ENCODE data around the gene NOXO1.

Gene NOXO1

DNA sequence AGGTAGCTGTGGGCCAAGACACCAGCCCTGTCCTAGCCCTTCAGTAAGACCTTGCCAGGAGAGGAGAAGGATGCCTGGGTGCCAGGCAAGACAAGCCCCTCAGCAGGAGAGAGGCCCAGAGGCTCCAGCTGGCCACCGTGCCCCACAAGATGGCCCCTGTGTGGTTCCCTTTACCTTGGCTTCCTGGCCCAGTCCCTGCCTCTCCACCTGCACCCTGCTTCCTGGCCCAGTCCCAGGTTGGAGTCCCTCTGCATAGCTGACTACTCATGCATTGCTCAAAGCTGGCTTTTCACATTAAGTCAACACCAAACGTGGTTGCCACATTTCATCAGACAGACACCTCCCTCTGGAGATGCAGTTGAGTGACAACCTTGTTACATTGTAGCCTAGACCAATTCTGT is 12.5 kb upstream of the NOXO1 start:
- Histone ChIP-seq H3K79me2 (ENCODE audit: control insufficient read depth, insufficient read depth, low read length, poor library complexity) (no peaks in the 10 kb centered on the region), H3K9ac (ENCODE audit: low read length) (no peak overlapping the region), H3K4me2 (ENCODE audit: low read length) (no peak overlapping the region), H3K4ac (ENCODE audit: low read depth, low read length) (no peak overlapping the region), H2BK5ac (ENCODE audit: low read depth, low read length, poor library complexity) (no peak overlapping the region), H3K14ac (ENCODE audit: low read length) (no peak overlapping the region), H4K12ac (ENCODE audit: low read depth, low read length) (no peak overlapping the region), H2AFZ (ENCODE audit: insufficient read depth, low read length, poor library complexity) (no peak overlapping the region), H2BK120ac (ENCODE audit: insufficient read depth, low read length, poor library complexity) (no peak overlapping the region), H4K91ac (ENCODE audit: low read depth, low read length) (no peak overlapping the region), H3K79me1 (ENCODE audit: low read length) (peaks cover 5% of the 10 kb centered on the region), H3K36me3 (ENCODE audit: control insufficient read depth in 1 of 2, insufficient read depth in 2 of 2, low read length in 2 of 2) (peaks cover 14 to 20% of the 10 kb centered on the region in 2 experiments), H3K18ac (ENCODE audit: low read length) (no peak overlapping the region), H3K4me1 (ENCODE audit: control insufficient read depth in 1 of 2, insufficient read depth in 2 of 2, low read length in 2 of 2) (peaks cover 9 to 18% of the 10 kb centered on the region in 2 experiments), H3K9me3 (ENCODE audit: insufficient read depth, low read depth, low read length) (peaks cover 19% of the 10 kb centered on the region), H2AK5ac (ENCODE audit: low read length) (no peak overlapping the region), H3K23ac (ENCODE audit: low read length) (no peak overlapping the region), H2BK12ac (ENCODE audit: low read length) (no peak overlapping the region), H3K27ac (ENCODE audit: low read depth, low read length) (no peak overlapping the region), H4K8ac (ENCODE audit: low read depth, low read length) (no peak overlapping the region), H3K27me3 (ENCODE audit: insufficient read depth, low read length) (peaks cover 31% of the 10 kb centered on the region), H3K4me3 (ENCODE audit: low read depth, low read length) (no peak overlapping the region)
- WGBS (ENCODE audit: extremely low coverage, insufficient coverage, insufficient read length): no CpG with 5 or more reads among the region's 2 CpGs
- DNase-seq: peak in 1 of 2 donors; percentile 36

DNA sequence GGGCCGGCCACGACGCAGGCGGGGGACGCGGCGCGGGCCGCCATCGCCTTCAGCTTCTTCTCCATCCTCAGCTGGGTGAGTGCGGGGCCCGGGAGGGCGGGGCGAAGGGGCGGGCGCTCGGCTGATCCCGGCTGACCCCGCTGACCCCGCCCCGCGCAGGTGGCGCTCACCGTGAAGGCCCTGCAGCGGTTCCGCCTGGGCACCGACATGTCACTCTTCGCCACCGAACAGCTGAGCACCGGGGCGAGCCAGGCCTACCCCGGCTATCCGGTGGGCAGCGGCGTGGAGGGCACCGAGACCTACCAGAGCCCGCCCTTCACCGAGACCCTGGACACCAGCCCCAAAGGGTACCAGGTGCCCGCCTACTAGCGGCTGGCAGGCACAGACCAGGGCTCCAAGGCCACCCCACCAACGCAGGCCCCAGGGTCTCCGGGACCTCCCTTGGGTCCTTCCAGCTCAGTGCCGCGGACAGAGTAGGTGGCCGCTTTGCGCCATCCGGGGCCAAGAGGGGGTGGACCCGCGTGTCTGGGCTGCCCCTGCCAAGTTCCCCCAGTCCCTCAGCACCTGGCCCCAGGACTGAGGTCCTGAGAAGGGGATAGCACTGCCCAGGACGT is 11.5 kb upstream of the NOXO1 start:
- no CpG with 5 or more reads among the region's 50 CpGs for WGBS (ENCODE audit: extremely low coverage, insufficient coverage, insufficient read length)
- H2AK5ac ChIP-seq (ENCODE audit: low read length): no peak overlapping the region
- H4K8ac ChIP-seq (ENCODE audit: low read depth, low read length): peak overlapping the region; percentile 44
- H2BK5ac ChIP-seq (ENCODE audit: low read depth, low read length, poor library complexity): no peak overlapping the region
- H4K12ac ChIP-seq (ENCODE audit: low read depth, low read length): no peak overlapping the region
- no peak overlapping the region for H3K4ac ChIP-seq (ENCODE audit: low read depth, low read length)
- H3K14ac ChIP-seq (ENCODE audit: low read length): no peak overlapping the region
- peaks cover 19% of the 10 kb centered on the region for H3K9me3 ChIP-seq (ENCODE audit: insufficient read depth, low read depth, low read length)
- peak overlapping the region; percentile 32 for H3K4me3 ChIP-seq (ENCODE audit: low read depth, low read length)
- H3K9ac ChIP-seq (ENCODE audit: low read length): no peak overlapping the region
- peaks cover 9 to 18% of the 10 kb centered on the region in 2 experiments for H3K4me1 ChIP-seq (ENCODE audit: control insufficient read depth in 1 of 2, insufficient read depth in 2 of 2, low read length in 2 of 2)
- no peak for DNase-seq
- H3K79me1 ChIP-seq (ENCODE audit: low read length): peaks cover 5% of the 10 kb centered on the region
- H3K23ac ChIP-seq (ENCODE audit: low read length): no peak overlapping the region
- no peak overlapping the region for H2BK120ac ChIP-seq (ENCODE audit: insufficient read depth, low read length, poor library complexity)
- H4K91ac ChIP-seq (ENCODE audit: low read depth, low read length): no peak overlapping the region
- H3K27ac ChIP-seq (ENCODE audit: low read depth, low read length): no peak overlapping the region
- peaks cover 5 to 10% of the 10 kb centered on the region in 2 experiments for H3K36me3 ChIP-seq (ENCODE audit: control insufficient read depth in 1 of 2, insufficient read depth in 2 of 2, low read length in 2 of 2)
- H3K27me3 ChIP-seq (ENCODE audit: insufficient read depth, low read length): peaks cover 33% of the 10 kb centered on the region
- no peaks in the 10 kb centered on the region for H3K79me2 ChIP-seq (ENCODE audit: control insufficient read depth, insufficient read depth, low read length, poor library complexity)
- peak overlapping the region; percentile 28 for H2AFZ ChIP-seq (ENCODE audit: insufficient read depth, low read length, poor library complexity)
- peak overlapping the region; percentile 42 for H3K4me2 ChIP-seq (ENCODE audit: low read length)
- H3K18ac ChIP-seq (ENCODE audit: low read length): no peak overlapping the region
- no peak overlapping the region for H2BK12ac ChIP-seq (ENCODE audit: low read length)

DNA sequence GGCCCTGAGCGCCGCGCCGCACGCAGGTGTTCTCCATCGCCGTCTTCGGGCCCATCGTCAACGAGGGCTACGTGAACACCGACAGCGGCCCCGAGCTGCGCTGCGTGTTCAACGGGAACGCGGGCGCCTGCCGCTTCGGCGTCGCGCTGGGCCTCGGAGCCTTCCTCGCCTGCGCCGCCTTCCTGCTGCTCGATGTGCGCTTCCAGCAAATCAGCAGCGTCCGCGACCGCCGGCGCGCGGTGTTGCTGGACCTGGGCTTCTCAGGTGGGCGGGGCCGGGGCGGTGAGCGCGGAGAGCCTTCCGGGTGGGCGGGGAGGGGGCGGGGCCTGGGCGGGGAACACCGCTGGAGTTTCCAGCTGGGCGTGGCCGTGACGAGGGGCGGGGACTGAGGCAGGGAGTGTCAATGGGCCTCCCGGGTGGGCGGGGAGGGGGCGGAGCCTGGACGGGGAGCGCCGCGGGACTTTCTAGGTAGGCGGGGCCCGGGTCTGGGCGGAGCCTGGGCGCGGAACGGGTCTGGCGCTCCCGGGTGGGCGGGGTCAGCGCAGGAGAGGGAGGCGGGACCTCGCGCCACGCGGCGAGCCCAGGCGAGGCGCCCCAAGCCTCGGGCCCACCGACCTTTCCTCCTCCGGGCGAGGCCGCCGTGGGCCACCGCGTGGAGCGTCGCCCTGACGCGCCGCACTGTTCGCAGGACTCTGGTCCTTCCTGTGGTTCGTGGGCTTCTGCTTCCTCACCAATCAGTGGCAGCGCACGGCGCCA is 10.9 kb upstream of the NOXO1 start:
- no peak overlapping the region for H3K27ac ChIP-seq (ENCODE audit: low read depth, low read length)
- no peak overlapping the region for H3K9ac ChIP-seq (ENCODE audit: low read length)
- peaks cover 33% of the 10 kb centered on the region for H3K27me3 ChIP-seq (ENCODE audit: insufficient read depth, low read length)
- H2BK5ac ChIP-seq (ENCODE audit: low read depth, low read length, poor library complexity): no peak overlapping the region
- DNase-seq: peak; percentile 86 to 92
- no peaks in the 10 kb centered on the region for H3K79me2 ChIP-seq (ENCODE audit: control insufficient read depth, insufficient read depth, low read length, poor library complexity)
- H4K8ac ChIP-seq (ENCODE audit: low read depth, low read length): peak overlapping the region; percentile 87
- H2AK5ac ChIP-seq (ENCODE audit: low read length): no peak overlapping the region
- peak overlapping the region; percentile 34 for H4K12ac ChIP-seq (ENCODE audit: low read depth, low read length)
- H4K91ac ChIP-seq (ENCODE audit: low read depth, low read length): peak overlapping the region; percentile 56
- peaks cover 5% of the 10 kb centered on the region for H3K79me1 ChIP-seq (ENCODE audit: low read length)
- H2BK120ac ChIP-seq (ENCODE audit: insufficient read depth, low read length, poor library complexity): no peak overlapping the region
- H3K23ac ChIP-seq (ENCODE audit: low read length): no peak overlapping the region
- peak overlapping the region; percentile 78 for H3K18ac ChIP-seq (ENCODE audit: low read length)
- H3K4ac ChIP-seq (ENCODE audit: low read depth, low read length): no peak overlapping the region
- peaks cover 19% of the 10 kb centered on the region for H3K9me3 ChIP-seq (ENCODE audit: insufficient read depth, low read depth, low read length)
- H2BK12ac ChIP-seq (ENCODE audit: low read length): peak overlapping the region; percentile 25
- peaks cover 5 to 6% of the 10 kb centered on the region in 2 experiments for H3K36me3 ChIP-seq (ENCODE audit: control insufficient read depth in 1 of 2, insufficient read depth in 2 of 2, low read length in 2 of 2)
- peak overlapping the region; percentile 89 for H2AFZ ChIP-seq (ENCODE audit: insufficient read depth, low read length, poor library complexity)
- H3K4me3 ChIP-seq (ENCODE audit: low read depth, low read length): peak overlapping the region; percentile 42
- no CpG with 5 or more reads among the region's 96 CpGs for WGBS (ENCODE audit: extremely low coverage, insufficient coverage, insufficient read length)
- H3K14ac ChIP-seq (ENCODE audit: low read length): peak overlapping the region; percentile 53
- H3K4me2 ChIP-seq (ENCODE audit: low read length): peak overlapping the region; percentile 42
- H3K4me1 ChIP-seq (ENCODE audit: control insufficient read depth in 1 of 2, insufficient read depth in 2 of 2, low read length in 2 of 2): peaks cover 9 to 18% of the 10 kb centered on the region in 2 experiments

DNA sequence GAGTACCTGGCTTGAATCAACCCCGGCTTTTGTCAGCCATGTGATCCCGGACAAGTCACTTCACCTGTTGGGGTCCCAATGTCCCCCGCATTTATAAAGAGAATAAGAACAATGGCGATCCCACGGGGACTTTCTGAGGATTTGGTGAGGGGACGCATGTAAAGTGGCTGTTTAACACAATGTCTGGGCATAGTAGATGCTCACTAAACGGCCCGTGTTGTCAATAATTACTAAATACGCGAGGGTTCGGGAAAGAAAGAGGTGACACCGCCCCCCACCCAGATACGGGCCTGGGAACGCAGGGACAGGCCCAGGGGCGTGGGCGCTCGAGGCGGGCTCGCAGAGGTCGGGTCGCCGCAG is 10.3 kb upstream of the NOXO1 start:
- no peak overlapping the region for H2BK120ac ChIP-seq (ENCODE audit: insufficient read depth, low read length, poor library complexity)
- H2AK5ac ChIP-seq (ENCODE audit: low read length): no peak overlapping the region
- peak overlapping the region; percentile 89 for H2AFZ ChIP-seq (ENCODE audit: insufficient read depth, low read length, poor library complexity)
- H4K91ac ChIP-seq (ENCODE audit: low read depth, low read length): peak overlapping the region; percentile 56
- H3K27me3 ChIP-seq (ENCODE audit: insufficient read depth, low read length): peaks cover 33% of the 10 kb centered on the region
- H3K18ac ChIP-seq (ENCODE audit: low read length): peak overlapping the region; percentile 78
- H3K4me3 ChIP-seq (ENCODE audit: low read depth, low read length): peak overlapping the region; percentile 42
- no peak overlapping the region for H2BK5ac ChIP-seq (ENCODE audit: low read depth, low read length, poor library complexity)
- H3K79me1 ChIP-seq (ENCODE audit: low read length): peaks cover 5% of the 10 kb centered on the region
- H3K9me3 ChIP-seq (ENCODE audit: insufficient read depth, low read depth, low read length): peaks cover 19% of the 10 kb centered on the region
- no peak overlapping the region for H3K27ac ChIP-seq (ENCODE audit: low read depth, low read length)
- no peak for DNase-seq
- peak overlapping the region; percentile 53 for H3K14ac ChIP-seq (ENCODE audit: low read length)
- H3K23ac ChIP-seq (ENCODE audit: low read length): no peak overlapping the region
- peaks cover 9 to 18% of the 10 kb centered on the region in 2 experiments for H3K4me1 ChIP-seq (ENCODE audit: control insufficient read depth in 1 of 2, insufficient read depth in 2 of 2, low read length in 2 of 2)
- no peak overlapping the region for H4K12ac ChIP-seq (ENCODE audit: low read depth, low read length)
- peak overlapping the region; percentile 87 for H4K8ac ChIP-seq (ENCODE audit: low read depth, low read length)
- no peak overlapping the region for H3K4ac ChIP-seq (ENCODE audit: low read depth, low read length)
- H3K9ac ChIP-seq (ENCODE audit: low read length): no peak overlapping the region
- H3K36me3 ChIP-seq (ENCODE audit: control insufficient read depth in 1 of 2, insufficient read depth in 2 of 2, low read length in 2 of 2): peaks cover 6 to 7% of the 10 kb centered on the region in 2 experiments
- H3K79me2 ChIP-seq (ENCODE audit: control insufficient read depth, insufficient read depth, low read length, poor library complexity): no peaks in the 10 kb centered on the region
- WGBS (ENCODE audit: extremely low coverage, insufficient coverage, insufficient read length): no CpG with 5 or more reads among the region's 22 CpGs
- peak overlapping the region; percentile 40 for H3K4me2 ChIP-seq (ENCODE audit: low read length)
- peak overlapping the region; percentile 25 for H2BK12ac ChIP-seq (ENCODE audit: low read length)

All from trophoblast cell (in vitro differentiated cells and primary cell).